ENCODE measurements around the gene LGALSL. TPM values are rescaled to one million over a fixed set of nuclear protein-coding genes. Genes with fewer than 3 reads are reported as not detected.
A peak's percentile ranks its signal among the peaks of the same experiment; 100 is the strongest.

Gene LGALSL
- total RNA-seq, 1 experiment from 2014 or later = 11.1 TPM

- no peak for DNase-seq (ENCODE audit: low read depth)
- in situ Hi-C loops (cut with HindIII; ENCODE audit: low pct_unique_long_range_greater_than_20kb, low sequenced_read_pairs) = no loop called here
These were observed 12.6 kb downstream of the LGALSL start for GRCh38 chr2:64466478-64467085.

GRCh38 chr2:64467096-64467843, 13.3 kb downstream of the LGALSL start:
- no peak for DNase-seq (ENCODE audit: low read depth)
- in situ Hi-C loops (cut with HindIII; ENCODE audit: low pct_unique_long_range_greater_than_20kb, low sequenced_read_pairs) = no loop called here

- in situ Hi-C loops (cut with HindIII; ENCODE audit: low pct_unique_long_range_greater_than_20kb, low sequenced_read_pairs) = no loop called here
- no peak for DNase-seq (ENCODE audit: low read depth)
These were observed 15.3 kb downstream of the LGALSL start for GRCh38 chr2:64469261-64469660.

GRCh38 chr2:64470071-64470470, 16.1 kb downstream of the LGALSL start:
- in situ Hi-C loops (cut with HindIII; ENCODE audit: low pct_unique_long_range_greater_than_20kb, low sequenced_read_pairs) = no loop called here

GRCh38 chr2:64470766-64471295, 16.9 kb downstream of the LGALSL start:
- no peak for DNase-seq (ENCODE audit: low read depth)
- in situ Hi-C loops (cut with HindIII; ENCODE audit: low pct_unique_long_range_greater_than_20kb, low sequenced_read_pairs) = no loop called here

More at GRCh38 chr2:64470071-64470470, 16.1 kb downstream of the LGALSL start:
- no peak for DNase-seq (ENCODE audit: low read depth)

GRCh38 chr2:64471600-64471999, 17.6 kb downstream of the LGALSL start:
- in situ Hi-C loops (cut with HindIII; ENCODE audit: low pct_unique_long_range_greater_than_20kb, low sequenced_read_pairs) = no loop called here
- no peak for DNase-seq (ENCODE audit: low read depth)

- DNase-seq (ENCODE audit: low read depth) = no peak
- in situ Hi-C loops (cut with HindIII; ENCODE audit: low pct_unique_long_range_greater_than_20kb, low sequenced_read_pairs) = no loop called here
These were observed 18.9 kb downstream of the LGALSL start for GRCh38 chr2:64472881-64473280.

- no peak for DNase-seq (ENCODE audit: low read depth)
- in situ Hi-C loops (cut with HindIII; ENCODE audit: low pct_unique_long_range_greater_than_20kb, low sequenced_read_pairs) = no loop called here
These were observed 20.2 kb downstream of the LGALSL start for GRCh38 chr2:64474121-64474571.

- in situ Hi-C loops (cut with HindIII; ENCODE audit: low pct_unique_long_range_greater_than_20kb, low sequenced_read_pairs) = no loop called here
These were observed 20.7 kb downstream of the LGALSL start for GRCh38 chr2:64474636-64475035.

GRCh38 chr2:64477037-64477436, 23.1 kb downstream of the LGALSL start:
- in situ Hi-C loops (cut with HindIII; ENCODE audit: low pct_unique_long_range_greater_than_20kb, low sequenced_read_pairs) = no loop called here
- no peak for DNase-seq (ENCODE audit: low read depth)

More at GRCh38 chr2:64474636-64475035, 20.7 kb downstream of the LGALSL start:
- no peak for DNase-seq (ENCODE audit: low read depth)

GRCh38 chr2:64477979-64478378, 24.0 kb downstream of the LGALSL start:
- no peak for DNase-seq (ENCODE audit: low read depth)
- in situ Hi-C loops (cut with HindIII; ENCODE audit: low pct_unique_long_range_greater_than_20kb, low sequenced_read_pairs) = no loop called here

- in situ Hi-C loops (cut with HindIII; ENCODE audit: low pct_unique_long_range_greater_than_20kb, low sequenced_read_pairs) = no loop called here
- DNase-seq (ENCODE audit: low read depth) = no peak
These were observed 24.7 kb downstream of the LGALSL start for GRCh38 chr2:64478502-64479230.

- DNase-seq (ENCODE audit: low read depth) = no peak
- in situ Hi-C loops (cut with HindIII; ENCODE audit: low pct_unique_long_range_greater_than_20kb, low sequenced_read_pairs) = no loop called here
These were observed 25.5 kb downstream of the LGALSL start for GRCh38 chr2:64479259-64480117.

- DNase-seq (ENCODE audit: low read depth) = no peak
- in situ Hi-C loops (cut with HindIII; ENCODE audit: low pct_unique_long_range_greater_than_20kb, low sequenced_read_pairs) = no loop called here
These were observed 27.7 kb downstream of the LGALSL start for GRCh38 chr2:64481665-64482064.

- in situ Hi-C loops (cut with HindIII; ENCODE audit: low pct_unique_long_range_greater_than_20kb, low sequenced_read_pairs) = no loop called here
- DNase-seq (ENCODE audit: low read depth) = no peak
These were observed 28.3 kb downstream of the LGALSL start for GRCh38 chr2:64482243-64482642.

GRCh38 chr2:64482765-64483504, 29.0 kb downstream of the LGALSL start:
- in situ Hi-C loops (cut with HindIII; ENCODE audit: low pct_unique_long_range_greater_than_20kb, low sequenced_read_pairs) = no loop called here
- DNase-seq (ENCODE audit: low read depth) = peak; percentile 30

- in situ Hi-C loops (cut with HindIII; ENCODE audit: low pct_unique_long_range_greater_than_20kb, low sequenced_read_pairs) = no loop called here
- no peak for DNase-seq (ENCODE audit: low read depth)
These were observed 31.4 kb downstream of the LGALSL start for GRCh38 chr2:64485331-64485730.
